Hepatocyte (in vitro differentiated cells): Measurements from ENCODE around the gene VPS51. TPM values are rescaled to one million over a fixed set of nuclear protein-coding genes. Genes with fewer than 3 reads are reported as not detected.

Source experiments
- DNase-seq: peaks from one replicate; pipeline ENCODE4 v3.0.0-alpha.2; 2016; ENCODE audit warnings: low spot score
- H2AFZ ChIP-seq: fragments of 200-600 bp; sonication (generic); 2 replicates; pipeline ENCODE4 v1.6.0; 2016; ENCODE audit warnings: antibody characterized with exemption, mild to moderate bottlenecking
- H3K27ac ChIP-seq: fragments of 200-600 bp; sonication (generic); 2 replicates; pipeline ENCODE4 v1.5.1; 2016; ENCODE audit warnings: mild to moderate bottlenecking
- H3K27me3 ChIP-seq: fragments of 200-600 bp; sonication (generic); 2 replicates; pipeline ENCODE4 v1.6.1; 2016
- H3K36me3 ChIP-seq: fragments of 200-600 bp; sonication (generic); replicated peaks from 2 replicates; pipeline ENCODE4 v1.5.1; 2016; ENCODE audit warnings: low read depth; ENCODE audit not compliant: insufficient read depth
- H3K4me1 ChIP-seq: fragments of 200-600 bp; sonication (generic); 2 replicates; pipeline ENCODE4 v1.5.1; 2016; ENCODE audit warnings: mild to moderate bottlenecking, moderate library complexity; ENCODE audit not compliant: insufficient read depth
- H3K4me2 ChIP-seq: fragments of 200-600 bp; sonication (generic); 2 replicates; pipeline ENCODE4 v1.6.0; 2016
- H3K4me3 ChIP-seq: fragments of 200-600 bp; sonication (generic); 2 replicates; pipeline ENCODE4 v1.5.1; 2016; ENCODE audit warnings: mild to moderate bottlenecking
- H3K79me2 ChIP-seq: fragments of 200-600 bp; sonication (generic); 2 replicates; pipeline ENCODE4 v1.6.0; 2017; ENCODE audit warnings: mild to moderate bottlenecking
- H3K9me2 ChIP-seq: fragments of 200-600 bp; sonication (generic); replicated peaks from 2 replicates; pipeline ENCODE4 v1.6.0; 2017; ENCODE audit warnings: mild to moderate bottlenecking; ENCODE audit not compliant: insufficient read depth
- H3K9me3 ChIP-seq: fragments of 200-600 bp; sonication (generic); 2 replicates; pipeline ENCODE4 v1.5.1; 2016; ENCODE audit warnings: low read depth, mild to moderate bottlenecking
- H4K20me1 ChIP-seq: fragments of 200-600 bp; sonication (generic); 2 replicates; pipeline ENCODE4 v1.6.0; 2016; ENCODE audit warnings: mild to moderate bottlenecking; ENCODE audit not compliant: insufficient read depth, poor library complexity, severe bottlenecking
- CTCF ChIP-seq: fragments of 200-600 bp; sonication (generic); IDR thresholded peaks from 2 replicates; pipeline ENCODE4 v1.5.1; 2016; ENCODE audit warnings: antibody characterized with exemption, mild to moderate bottlenecking; ENCODE audit not compliant: poor library complexity
- EZH2 ChIP-seq: fragments of 200-600 bp; sonication (generic); IDR thresholded peaks from 2 replicates; pipeline ENCODE4 v1.6.1; 2016; ENCODE audit warnings: antibody characterized with exemption, mild to moderate bottlenecking, borderline replicate concordance
- EZH2phosphoT487 ChIP-seq: fragments of 200-600 bp; sonication (generic); IDR thresholded peaks from one replicate; pipeline ENCODE4 v1.6.1; 2018; ENCODE audit warnings: antibody characterized with exemption, mild to moderate bottlenecking, low read depth, moderate library complexity; ENCODE audit not compliant: unreplicated experiment, severe bottlenecking
- WGBS: methylation state at CpG from one replicate; pipeline ENCODE4 v1.1.6; 2016; ENCODE audit warnings: low lambda C conversion rate; ENCODE audit errors: missing lambda C conversion rate; 5-methylcytosine and 5-hydroxymethylcytosine counted together
- polyA plus RNA-seq: library from polyadenylated mRNA; unstranded; fragments of >200 nt; fragmentation: Nextera tagmentation; extraction: Ambion mirVana; gene quantifications from 2 replicates; pipeline ENCODE4 v1.2.1, GENCODE V29; 2016
- total RNA-seq: library from RNA; depleted of rRNA; stranded (reverse); fragments of >200 nt; gene quantifications from 2 replicates; pipeline ENCODE4 v1.2.3, GENCODE V29; 2014

VPS51 gene
- total and polyA plus RNA-seq, 2 experiments from 2014 or later = 63.5 to 242 TPM

- WGBS = 77% methylated on average over 12 of the region's 13 CpGs
- H3K4me1 ChIP-seq = no peaks in the 10 kb centered on the region
- H4K20me1 ChIP-seq = no peaks in the 10 kb centered on the region
- no peak for TF ChIP-seq CTCF
- no peak for TF ChIP-seq EZH2phosphoT487
- no peak for TF ChIP-seq EZH2
- no peak overlapping the region for H3K4me3 ChIP-seq
- no peak overlapping the region for H2AFZ ChIP-seq
- no peak overlapping the region for H3K4me2 ChIP-seq
- no peaks in the 10 kb centered on the region for H3K9me3 ChIP-seq
- no peaks in the 10 kb centered on the region for H3K36me3 ChIP-seq
- no peaks in the 10 kb centered on the region for H3K79me2 ChIP-seq
- H3K9me2 ChIP-seq = no peaks in the 10 kb centered on the region
- H3K27me3 ChIP-seq = no peaks in the 10 kb centered on the region
- H3K27ac ChIP-seq = no peak overlapping the region
- no peak for DNase-seq
Measured at GRCh38 chr11:65058012-65058411, 38.0 kb upstream of the VPS51 start.

- H3K4me2 ChIP-seq = no peak within 1 kb of the TSS
- H3K79me2 ChIP-seq = no peaks in the 10 kb centered on the region
- no peaks in the 10 kb centered on the region for H3K27me3 ChIP-seq
- no peaks in the 10 kb centered on the region for H4K20me1 ChIP-seq
- H3K9me3 ChIP-seq = no peaks in the 10 kb centered on the region
- WGBS = 90% methylated on average over 8 of the region's 8 CpGs
- H3K4me3 ChIP-seq = no peak within 1 kb of the TSS
- no peaks in the 10 kb centered on the region for H3K4me1 ChIP-seq
- H3K36me3 ChIP-seq = no peaks in the 10 kb centered on the region
- TF ChIP-seq CTCF (no peak), EZH2phosphoT487 (no peak), EZH2 (no peak)
- no peak within 1 kb of the TSS for H2AFZ ChIP-seq
- no peaks in the 10 kb centered on the region for H3K9me2 ChIP-seq
- no peak for DNase-seq
- H3K27ac ChIP-seq = no peak within 1 kb of the TSS
Measured at GRCh38 chr11:65058419-65059054, 37.5 kb upstream of the VPS51 start, which contains the start of gene NAALADL1. Gene NAALADL1 (minus strand): TSS chr11:65058553. CDS start chr11:65058521, 32 bp downstream.

GRCh38 chr11:65059523-65059922 is 36.5 kb upstream of the VPS51 start:
- no peaks in the 10 kb centered on the region for H3K9me2 ChIP-seq
- H4K20me1 ChIP-seq = no peaks in the 10 kb centered on the region
- no peaks in the 10 kb centered on the region for H3K4me1 ChIP-seq
- DNase-seq = no peak
- H3K4me3 ChIP-seq = no peak overlapping the region
- H3K36me3 ChIP-seq = no peaks in the 10 kb centered on the region
- H3K79me2 ChIP-seq = no peaks in the 10 kb centered on the region
- no peak overlapping the region for H3K27ac ChIP-seq
- no peaks in the 10 kb centered on the region for H3K27me3 ChIP-seq
- no peak overlapping the region for H3K4me2 ChIP-seq
- H3K9me3 ChIP-seq = no peaks in the 10 kb centered on the region
- no peak overlapping the region for H2AFZ ChIP-seq
- WGBS = 62% methylated on average over 3 of the region's 3 CpGs
- no peak for TF ChIP-seq EZH2
- TF ChIP-seq CTCF = no peak
- TF ChIP-seq EZH2phosphoT487 = no peak
